A549 (cell line): ENCODE measurements around the gene JMJD6. TPM values are rescaled to one million over a fixed set of nuclear protein-coding genes. Genes with fewer than 3 reads are reported as not detected.

Source experiments
- ATAC-seq, 2 experiments: fragments of 200-7000 bp in 1 of 2; fragments of >200 bp in 1 of 2; cut with Nextera tagmentation in 1 of 2; cut with Tn5 transposase in 1 of 2; 3 replicates each; pipeline versions ENCODE4 v1.8.0 to v1.9.1; 2018 to 2020; ENCODE audit warnings: mild to moderate bottlenecking in 1 of 2, moderate library complexity in 1 of 2
- CTCF ChIA-PET: fragments of 300-600 bp; sonication (Branson Sonifier 250); formaldehyde crosslinking; extraction: SDS; loops from one replicate; lab custom pipeline; 2021; ENCODE audit warnings: antibody characterized with exemption, inconsistent platforms; lab: Yijun Ruan, JAX
- POLR2A ChIA-PET: fragments of 350-600 bp; formaldehyde crosslinking; extraction: SDS; loops from one replicate; lab custom pipeline; 2021; ENCODE audit warnings: antibody characterized with exemption, inconsistent platforms; lab: Yijun Ruan, JAX
- DNase-seq, 2 experiments: peaks; one replicate each; pipeline versions ENCODE4 v3.0.0 to v3.0.0-alpha.2; 2011 to 2016; ENCODE audit warnings: low read depth in 1 of 2, low spot score in 1 of 2
- FAIRE-seq: peaks from 2 replicates; lab custom pipeline; 2011; peaks lifted over from hg19 to GRCh38; lab: Jason Lieb, UNC
- H3K27ac ChIP-seq, 2 experiments: fragments of >200 bp; sonication (Bioruptor Twin); formaldehyde crosslinking; 3 replicates each; pipeline ENCODE4 v1.5.1; 2016 to 2017
- H3K4me1 ChIP-seq: fragments of >200 bp; sonication (Bioruptor Twin); formaldehyde crosslinking; 3 replicates; pipeline ENCODE4 v1.6.1; 2016
- H3K4me2 ChIP-seq: fragments of >200 bp; sonication (Bioruptor Twin); formaldehyde crosslinking; 3 replicates; pipeline ENCODE4 v1.6.1; 2016
- H3K4me3 ChIP-seq: fragments of >200 bp; sonication (Bioruptor Twin); formaldehyde crosslinking; 3 replicates; pipeline ENCODE4 v1.5.1; 2016
- H3K9me3 ChIP-seq: fragments of >200 bp; sonication (Bioruptor Twin); formaldehyde crosslinking; 3 replicates; pipeline ENCODE4 v1.6.1; 2016
- BCL3 ChIP-seq: fragments of >200 bp; sonication (Bioruptor Twin); formaldehyde crosslinking; IDR thresholded peaks from 3 replicates; pipeline ENCODE4 v1.6.1; 2016
- BHLHE40 ChIP-seq: IDR thresholded peaks from 2 replicates; pipeline ENCODE4 v1.6.1; 2012; ENCODE audit warnings: low read depth, low read length, inconsistent platforms
- CBX2 ChIP-seq: fragments of 200-600 bp; sonication (generic); IDR thresholded peaks from 2 replicates; pipeline ENCODE4 v1.6.1; 2016; ENCODE audit warnings: low read depth, mild to moderate bottlenecking, borderline replicate concordance
- CEBPB ChIP-seq, 2 experiments: fragments of >200 bp in 1 of 2; sonication (Bioruptor Twin) in 1 of 2; formaldehyde crosslinking in 1 of 2; IDR thresholded peaks; 2 replicates each; pipeline ENCODE4 v1.6.1; 2012 to 2016
- CHD2 ChIP-seq: fragments of 150-350 bp; IDR thresholded peaks from 2 replicates; pipeline ENCODE4 v1.6.1; 2014; ENCODE audit warnings: low read length; ENCODE audit not compliant: partially characterized antibody
- EHF ChIP-seq: fragments of 250-450 bp; sonication (Bioruptor Pico); IDR thresholded peaks from 2 replicates; pipeline ENCODE4 v1.5.0; 2020; ENCODE audit warnings: mild to moderate bottlenecking
- FOSB ChIP-seq: fragments of 250-450 bp; sonication (Bioruptor Pico); IDR thresholded peaks from 2 replicates; pipeline ENCODE4 v1.5.0; 2020; ENCODE audit warnings: mild to moderate bottlenecking, moderate library complexity
- FOXS1 ChIP-seq: fragments of 250-450 bp; sonication (Bioruptor Pico); IDR thresholded peaks from 2 replicates; pipeline ENCODE4 v1.5.0; 2020; ENCODE audit warnings: mild to moderate bottlenecking, moderate library complexity
- HEYL ChIP-seq: fragments of 250-450 bp; sonication (Bioruptor Pico); IDR thresholded peaks from 2 replicates; pipeline ENCODE4 v1.8.0; 2021; ENCODE audit warnings: mild to moderate bottlenecking, moderate library complexity
- HOXB5 ChIP-seq: fragments of 250-450 bp; sonication (Bioruptor Pico); IDR thresholded peaks from 2 replicates; pipeline ENCODE4 v1.5.0; 2020; ENCODE audit warnings: mild to moderate bottlenecking, moderate library complexity
- JUN ChIP-seq, 2 experiments: fragments of >200 bp; sonication (Bioruptor Twin); formaldehyde crosslinking; IDR thresholded peaks; 2 replicates in 1 of 2; 3 replicates in 1 of 2; pipeline ENCODE4 v1.6.1; 2016 to 2017
- KDM1A ChIP-seq: fragments of 200-600 bp; sonication (generic); IDR thresholded peaks from 2 replicates; pipeline ENCODE4 v1.6.1; 2016; ENCODE audit warnings: low read depth, mild to moderate bottlenecking
- MAZ ChIP-seq: fragments of 150-350 bp; IDR thresholded peaks from 2 replicates; pipeline ENCODE4 v1.6.1; 2014; ENCODE audit warnings: antibody characterized with exemption, low read depth, low read length, borderline replicate concordance
- MYC ChIP-seq: IDR thresholded peaks from 2 replicates; pipeline ENCODE4 v1.6.1; 2012; ENCODE audit warnings: mild to moderate bottlenecking, inconsistent platforms, low read length, improper control_type of control experiment, borderline replicate concordance
- NR3C1 ChIP-seq: fragments of >200 bp; sonication (Bioruptor Twin); formaldehyde crosslinking; IDR thresholded peaks from 3 replicates; pipeline ENCODE4 v1.6.1; 2017
- PHF8 ChIP-seq: fragments of 200-600 bp; sonication (generic); IDR thresholded peaks from 2 replicates; pipeline ENCODE4 v1.6.1; 2016; ENCODE audit warnings: low read depth, mild to moderate bottlenecking, antibody characterized with exemption, moderate library complexity, borderline replicate concordance
- POLR2A ChIP-seq: IDR thresholded peaks from 2 replicates; pipeline ENCODE4 v1.6.1; 2012; ENCODE audit warnings: mild to moderate bottlenecking, low read length
- POLR2AphosphoS2 ChIP-seq: conservative IDR thresholded peaks from 2 replicates; pipeline ENCODE4 v1.6.1; 2012; ENCODE audit warnings: low read length, improper control_type of control experiment, inconsistent platforms
- RCOR1 ChIP-seq: fragments of 150-350 bp; IDR thresholded peaks from 2 replicates; pipeline ENCODE4 v1.6.1; 2014; ENCODE audit warnings: antibody characterized with exemption, low read length, low read depth
- RFX5 ChIP-seq: fragments of 450-650 bp; IDR thresholded peaks from 2 replicates; pipeline ENCODE4 v1.7.1; 2014; ENCODE audit warnings: antibody characterized with exemption, mild to moderate bottlenecking, moderate library complexity
- SREBF2 ChIP-seq: fragments of 450-650 bp; IDR thresholded peaks from 2 replicates; pipeline ENCODE4 v1.6.1; 2014; ENCODE audit warnings: mild to moderate bottlenecking, moderate library complexity
- TFCP2L1 ChIP-seq: fragments of 250-450 bp; sonication (Bioruptor Pico); IDR thresholded peaks from 2 replicates; pipeline ENCODE4 v1.5.0; 2021; ENCODE audit warnings: mild to moderate bottlenecking
- USF2 ChIP-seq: fragments of 450-650 bp; IDR thresholded peaks from 2 replicates; pipeline ENCODE4 v1.6.1; 2014; ENCODE audit warnings: antibody characterized with exemption
- ZC3H11A ChIP-seq: fragments of 450-650 bp; IDR thresholded peaks from 2 replicates; pipeline ENCODE4 v1.6.1; 2014; ENCODE audit warnings: antibody characterized with exemption, mild to moderate bottlenecking
- ZNF302 ChIP-seq: fragments of 250-450 bp; sonication (Bioruptor Pico); IDR thresholded peaks from 2 replicates; pipeline ENCODE4 v1.9.0; 2021; ENCODE audit warnings: inconsistent platforms, mild to moderate bottlenecking, moderate library complexity
- WGBS: methylation state at CpG from one replicate; pipeline ENCODE4 v1.1.6; 2017; ENCODE audit errors: missing lambda C conversion rate; 5-methylcytosine and 5-hydroxymethylcytosine counted together
- polyA minus RNA-seq: library from RNA; depleted of rRNA, polyadenylated mRNA; stranded (reverse); fragments of >200 nt; gene quantifications from 2 replicates; pipeline ENCODE4 v1.2.3, GENCODE V29; 2011; rRNA and poly(A)+ RNA removed
- polyA plus RNA-seq, 4 experiments: library from polyadenylated mRNA; depleted of rRNA in 3 of 4; stranded (reverse); fragments of >200 nt; fragmentation: RNase III in 1 of 4; extraction: RNeasy Plus Mini Kit Qiagen cat#74134 plus additional on column Dnase treatment in 1 of 4; gene quantifications; 2 replicates in 3 of 4; 3 replicates in 1 of 4; pipeline ENCODE4 v1.2.3, GENCODE V29; 2011 to 2017
- TF ChIP-seq, protein P1 (sequence below): fragments of 200-600 bp; sonication (generic); IDR thresholded peaks from 2 replicates; pipeline ENCODE4 v1.6.1; 2016; ENCODE audit warnings: antibody characterized with exemption, mild to moderate bottlenecking, moderate library complexity
- TF ChIP-seq, protein P2 (sequence below): IDR thresholded peaks from 2 replicates; pipeline ENCODE4 v1.6.1; 2012
- TF ChIP-seq, protein P3 (sequence below): fragments of 250-450 bp; sonication (Bioruptor Pico); IDR thresholded peaks from 2 replicates; pipeline ENCODE4 v1.5.0; 2021; ENCODE audit warnings: mild to moderate bottlenecking, moderate library complexity, borderline replicate concordance

JMJD6 gene
- 17.5 and 23.0 TPM in 2 replicates for polyA plus RNA-seq (2011; rRNA removed)
- polyA plus RNA-seq (2012; cell fraction: cytosol; rRNA removed), result 29.8 and 31.6 TPM in 2 replicates
- polyA plus RNA-seq (2012; cell fraction: nucleus; rRNA removed), result 38.6 and 43.7 TPM in 2 replicates
- polyA plus RNA-seq (2017; fragmentation: RNase III; extraction: RNeasy Plus Mini Kit Qiagen cat#74134 plus additional on column Dnase treatment), result 44.5 to 55.3 TPM (median 53.3 TPM) in 3 replicates
- polyA minus RNA-seq, result 16.0 and 23.1 TPM in 2 replicates

GRCh38 chr17:76726231-76726775 is at the start of gene JMJD6:
Gene JMJD6, minus strand, starts transcription at chr17:76726606. Its CDS starts 131 bp downstream, at chr17:76726475.
- under 1% methylated on average over 32 of the region's 60 CpGs for WGBS
- ChIA-PET CTCF (interaction anchor here (0.6 to 26.0 kb wide), 8 partner anchors 9 to 342 kb away, joined by 3 to 456 read pairs (median 4); partner anchors contain the start of gene MXRA7), POLR2A (interaction anchor here (0.6 to 3.8 kb wide), 6 partner anchors 10 to 314 kb away, joined by 3 to 12 read pairs (median 6); partner anchors contain the start of genes MFSD11, MXRA7 and SRSF2)
- ATAC-seq, result peak; percentile 84 to 91
- DNase-seq, result peak; percentile 98 to 99
- TF ChIP-seq POLR2AphosphoS2 (no peak), BHLHE40 (no peak), POLR2A (peak; percentile 90), HOXB5 (CRISPR knock-in tag) (no peak), CHD2 (peak; percentile 69), CEBPB (IDR thresholded peaks at IDR 0.05) (peak in 1 of 2 experiments; percentile 65; a peak in 1 of 4 replicates), HEYL (CRISPR knock-in tag) (no peak), MYC (no peak), TFCP2L1 (CRISPR knock-in tag) (0 out of 2 replicates have a peak, but pooled peaks have one; percentile 13), PHF8 (peak; percentile 62), BCL3 (0 out of 3 replicates have a peak, but pooled peaks have one; percentile 18), RCOR1 (no peak), ZNF302 (CRISPR knock-in tag) (no peak), ZC3H11A (no peak), FOSB (CRISPR knock-in tag) (no peak), KDM1A (no peak), EHF (CRISPR knock-in tag) (no peak), FOXS1 (CRISPR knock-in tag) (no peak), JUN (IDR thresholded peaks at IDR 0.05) (0 out of 5 replicates have a peak, but pooled peaks of 1 of the 2 experiments have one; percentile 4), MAZ (peak; percentile 4; the same call in 1 of the 2 replicates), USF2 (no peak), CBX2 (no peak), NR3C1 (no peak), RFX5 (no peak), SREBF2 (no peak)
- TF ChIP-seq, protein P1, sequence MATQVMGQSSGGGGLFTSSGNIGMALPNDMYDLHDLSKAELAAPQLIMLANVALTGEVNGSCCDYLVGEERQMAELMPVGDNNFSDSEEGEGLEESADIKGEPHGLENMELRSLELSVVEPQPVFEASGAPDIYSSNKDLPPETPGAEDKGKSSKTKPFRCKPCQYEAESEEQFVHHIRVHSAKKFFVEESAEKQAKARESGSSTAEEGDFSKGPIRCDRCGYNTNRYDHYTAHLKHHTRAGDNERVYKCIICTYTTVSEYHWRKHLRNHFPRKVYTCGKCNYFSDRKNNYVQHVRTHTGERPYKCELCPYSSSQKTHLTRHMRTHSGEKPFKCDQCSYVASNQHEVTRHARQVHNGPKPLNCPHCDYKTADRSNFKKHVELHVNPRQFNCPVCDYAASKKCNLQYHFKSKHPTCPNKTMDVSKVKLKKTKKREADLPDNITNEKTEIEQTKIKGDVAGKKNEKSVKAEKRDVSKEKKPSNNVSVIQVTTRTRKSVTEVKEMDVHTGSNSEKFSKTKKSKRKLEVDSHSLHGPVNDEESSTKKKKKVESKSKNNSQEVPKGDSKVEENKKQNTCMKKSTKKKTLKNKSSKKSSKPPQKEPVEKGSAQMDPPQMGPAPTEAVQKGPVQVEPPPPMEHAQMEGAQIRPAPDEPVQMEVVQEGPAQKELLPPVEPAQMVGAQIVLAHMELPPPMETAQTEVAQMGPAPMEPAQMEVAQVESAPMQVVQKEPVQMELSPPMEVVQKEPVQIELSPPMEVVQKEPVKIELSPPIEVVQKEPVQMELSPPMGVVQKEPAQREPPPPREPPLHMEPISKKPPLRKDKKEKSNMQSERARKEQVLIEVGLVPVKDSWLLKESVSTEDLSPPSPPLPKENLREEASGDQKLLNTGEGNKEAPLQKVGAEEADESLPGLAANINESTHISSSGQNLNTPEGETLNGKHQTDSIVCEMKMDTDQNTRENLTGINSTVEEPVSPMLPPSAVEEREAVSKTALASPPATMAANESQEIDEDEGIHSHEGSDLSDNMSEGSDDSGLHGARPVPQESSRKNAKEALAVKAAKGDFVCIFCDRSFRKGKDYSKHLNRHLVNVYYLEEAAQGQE, result no peak
- TF ChIP-seq, protein P2, sequence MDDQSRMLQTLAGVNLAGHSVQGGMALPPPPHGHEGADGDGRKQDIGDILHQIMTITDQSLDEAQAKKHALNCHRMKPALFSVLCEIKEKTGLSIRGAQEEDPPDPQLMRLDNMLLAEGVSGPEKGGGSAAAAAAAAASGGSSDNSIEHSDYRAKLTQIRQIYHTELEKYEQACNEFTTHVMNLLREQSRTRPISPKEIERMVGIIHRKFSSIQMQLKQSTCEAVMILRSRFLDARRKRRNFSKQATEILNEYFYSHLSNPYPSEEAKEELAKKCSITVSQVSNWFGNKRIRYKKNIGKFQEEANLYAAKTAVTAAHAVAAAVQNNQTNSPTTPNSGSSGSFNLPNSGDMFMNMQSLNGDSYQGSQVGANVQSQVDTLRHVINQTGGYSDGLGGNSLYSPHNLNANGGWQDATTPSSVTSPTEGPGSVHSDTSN, result 0 out of 2 replicates have a peak, but pooled peaks have one; percentile 14
- TF ChIP-seq, protein P3, sequence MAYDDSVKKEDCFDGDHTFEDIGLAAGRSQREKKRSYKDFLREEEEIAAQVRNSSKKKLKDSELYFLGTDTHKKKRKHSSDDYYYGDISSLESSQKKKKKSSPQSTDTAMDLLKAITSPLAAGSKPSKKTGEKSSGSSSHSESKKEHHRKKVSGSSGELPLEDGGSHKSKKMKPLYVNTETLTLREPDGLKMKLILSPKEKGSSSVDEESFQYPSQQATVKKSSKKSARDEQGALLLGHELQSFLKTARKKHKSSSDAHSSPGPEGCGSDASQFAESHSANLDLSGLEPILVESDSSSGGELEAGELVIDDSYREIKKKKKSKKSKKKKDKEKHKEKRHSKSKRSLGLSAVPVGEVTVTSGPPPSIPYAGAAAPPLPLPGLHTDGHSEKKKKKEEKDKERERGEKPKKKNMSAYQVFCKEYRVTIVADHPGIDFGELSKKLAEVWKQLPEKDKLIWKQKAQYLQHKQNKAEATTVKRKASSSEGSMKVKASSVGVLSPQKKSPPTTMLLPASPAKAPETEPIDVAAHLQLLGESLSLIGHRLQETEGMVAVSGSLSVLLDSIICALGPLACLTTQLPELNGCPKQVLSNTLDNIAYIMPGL (CRISPR knock-in tag), result no peak
- H3K4me3 ChIP-seq, result peak within 1 kb of the TSS; percentile 97
- H3K27ac ChIP-seq, result peak within 1 kb of the TSS; percentile 93 to 99
- peaks cover 17% of the 10 kb centered on the region for H3K4me1 ChIP-seq
- H3K4me2 ChIP-seq, result peak within 1 kb of the TSS; percentile 90
- FAIRE-seq, result no peak
- H3K9me3 ChIP-seq, result no peaks in the 10 kb centered on the region
